Kidney epithelial cell (primary cell): Measurements from ENCODE around the gene MYL10. TPM values are rescaled to one million over a fixed set of nuclear protein-coding genes. Genes with fewer than 3 reads are reported as not detected.
A peak's percentile ranks its signal among the peaks of the same experiment; 100 is the strongest.
"Not testable (repeated sequence)": the region's sequence is repeated elsewhere in the genome, so short reads cannot be mapped to it uniquely, and the experiment has no call there.

Experiments
- DNase-seq: peaks from one replicate; pipeline ENCODE4 v3.0.0-alpha.2; 2010; ENCODE audit warnings: low read depth
- H3K27me3 ChIP-seq: 2 replicates; pipeline ENCODE4 v1.6.0; 2011; ENCODE audit warnings: low read length; ENCODE audit not compliant: control insufficient read depth, insufficient read depth
- H3K36me3 ChIP-seq: 2 replicates; pipeline ENCODE4 v1.5.1; 2011; ENCODE audit warnings: low read length; ENCODE audit not compliant: control insufficient read depth, insufficient read depth
- H3K4me3 ChIP-seq: 2 replicates; pipeline ENCODE4 v1.5.1; 2011; ENCODE audit warnings: low read depth, mild to moderate bottlenecking, control low read depth, low read length
- total RNA-seq: library from RNA; depleted of rRNA; stranded (reverse); fragments of >200 nt; gene quantifications from 2 replicates; pipeline ENCODE4 v1.2.3, GENCODE V29; 2015
- TF ChIP-seq, protein P1 (sequence below): IDR thresholded peaks from 2 replicates; pipeline ENCODE4 v1.5.1; 2011; ENCODE audit warnings: mild to moderate bottlenecking, moderate library complexity, low read length, control low read depth, inconsistent platforms; ENCODE audit not compliant: insufficient read depth, poor library complexity, severe bottlenecking

The MYL10 gene
- total RNA-seq, 1 donor from 2014 or later = not detected

DNA sequence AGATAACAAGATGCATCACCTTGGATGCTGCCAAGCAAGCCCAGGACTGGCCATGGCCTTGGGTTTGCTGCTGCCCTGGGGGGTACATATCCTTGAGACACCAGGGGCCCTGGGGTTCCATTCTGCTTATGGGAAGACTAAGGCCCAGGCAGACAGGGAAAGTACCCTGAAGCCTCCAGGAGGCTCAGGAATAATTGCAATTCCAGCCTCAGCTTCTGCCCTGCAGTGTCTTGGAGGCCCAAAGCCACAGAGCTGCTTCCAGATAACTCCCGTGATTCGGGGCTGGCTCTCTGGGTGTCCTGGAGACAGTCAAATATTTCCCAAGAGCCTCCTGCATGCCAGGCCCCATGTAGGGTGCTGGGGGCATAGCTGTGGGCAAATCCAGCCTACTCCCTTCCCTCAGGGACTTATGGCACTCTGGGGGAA lies 22.6 kb downstream of the MYL10 start:
- DNase-seq = no peak
- TF ChIP-seq, protein P1, sequence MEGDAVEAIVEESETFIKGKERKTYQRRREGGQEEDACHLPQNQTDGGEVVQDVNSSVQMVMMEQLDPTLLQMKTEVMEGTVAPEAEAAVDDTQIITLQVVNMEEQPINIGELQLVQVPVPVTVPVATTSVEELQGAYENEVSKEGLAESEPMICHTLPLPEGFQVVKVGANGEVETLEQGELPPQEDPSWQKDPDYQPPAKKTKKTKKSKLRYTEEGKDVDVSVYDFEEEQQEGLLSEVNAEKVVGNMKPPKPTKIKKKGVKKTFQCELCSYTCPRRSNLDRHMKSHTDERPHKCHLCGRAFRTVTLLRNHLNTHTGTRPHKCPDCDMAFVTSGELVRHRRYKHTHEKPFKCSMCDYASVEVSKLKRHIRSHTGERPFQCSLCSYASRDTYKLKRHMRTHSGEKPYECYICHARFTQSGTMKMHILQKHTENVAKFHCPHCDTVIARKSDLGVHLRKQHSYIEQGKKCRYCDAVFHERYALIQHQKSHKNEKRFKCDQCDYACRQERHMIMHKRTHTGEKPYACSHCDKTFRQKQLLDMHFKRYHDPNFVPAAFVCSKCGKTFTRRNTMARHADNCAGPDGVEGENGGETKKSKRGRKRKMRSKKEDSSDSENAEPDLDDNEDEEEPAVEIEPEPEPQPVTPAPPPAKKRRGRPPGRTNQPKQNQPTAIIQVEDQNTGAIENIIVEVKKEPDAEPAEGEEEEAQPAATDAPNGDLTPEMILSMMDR = no peak
- no peaks in the 10 kb centered on the region for H3K27me3 ChIP-seq
- no peaks in the 10 kb centered on the region for H3K36me3 ChIP-seq
- no peak overlapping the region for H3K4me3 ChIP-seq

DNA sequence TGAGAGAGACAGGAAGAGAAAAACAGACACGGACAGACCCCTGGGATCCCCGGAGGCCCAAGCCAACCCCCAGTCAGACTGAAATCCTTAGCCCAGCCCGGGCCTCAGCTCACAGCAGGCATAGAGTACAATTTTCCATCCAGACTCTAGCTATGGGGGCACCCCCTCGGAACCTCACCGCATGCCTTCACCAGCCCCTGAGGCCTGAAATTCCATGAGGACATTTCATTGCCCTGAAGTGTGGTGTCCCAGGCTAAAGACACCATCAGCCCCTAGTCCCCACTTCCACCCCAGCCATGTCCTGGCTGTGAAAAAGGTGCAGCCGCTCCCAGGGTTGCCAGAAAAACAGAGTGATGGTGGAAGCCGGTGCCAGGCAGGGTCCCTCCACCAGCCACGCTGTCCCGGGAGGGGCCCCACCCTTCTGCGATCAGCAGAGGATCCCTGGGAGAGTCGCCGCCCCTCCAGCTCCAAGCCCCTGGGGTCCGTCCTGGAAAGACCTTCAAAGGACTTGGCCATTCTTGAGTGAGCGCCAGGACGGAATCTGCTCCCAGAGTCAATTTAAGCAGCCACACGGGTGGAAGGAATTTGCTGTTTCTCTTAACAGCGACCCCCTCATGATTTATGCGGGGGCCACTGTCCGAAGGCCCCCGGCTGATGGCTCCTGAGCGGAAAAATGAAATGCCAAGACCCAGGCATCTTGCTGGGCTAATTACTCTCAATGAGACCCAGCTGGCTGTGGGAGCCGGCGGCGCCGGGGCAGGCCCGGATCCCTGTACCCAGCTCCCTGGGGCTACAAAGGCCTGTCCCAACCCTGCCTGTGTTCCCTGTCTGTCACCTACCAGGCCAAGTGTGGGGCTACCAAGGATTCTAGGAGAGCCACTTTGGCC lies 23.2 kb downstream of the MYL10 start:
- Histone ChIP-seq H3K36me3 (no peaks in the 10 kb centered on the region), H3K4me3 (no peak overlapping the region), H3K27me3 (no peaks in the 10 kb centered on the region)
- TF ChIP-seq, protein P1 = no peak
- no peak for DNase-seq

DNA sequence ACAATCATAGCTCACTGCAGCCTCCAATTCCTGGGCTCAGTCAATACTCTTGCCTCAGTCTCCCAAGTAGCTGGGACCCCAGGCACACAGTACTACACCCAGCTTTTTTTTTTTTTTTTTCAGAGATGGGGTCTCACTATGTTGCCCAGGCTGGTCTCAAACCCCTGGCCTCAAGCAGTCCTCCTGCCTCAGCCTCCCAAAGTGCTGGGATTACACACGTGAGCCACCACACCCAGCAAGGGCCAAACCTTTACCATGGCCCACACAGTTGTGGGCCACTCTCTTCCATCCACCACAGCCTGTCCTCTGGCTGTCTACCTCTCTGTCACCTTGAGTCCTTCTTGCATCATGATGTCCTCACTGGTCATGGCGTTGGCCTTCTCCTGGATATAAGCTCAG lies 24.2 kb downstream of the MYL10 start:
- DNase-seq, H3K27me3 ChIP-seq, H3K36me3 ChIP-seq, H3K4me3 ChIP-seq: not testable (repeated sequence)

GRCh38 chr7:101604331-101604933 lies 24.7 kb downstream of the MYL10 start:
- Histone ChIP-seq H3K27me3 (no peaks in the 10 kb centered on the region), H3K36me3 (no peaks in the 10 kb centered on the region), H3K4me3 (no peak overlapping the region)
- DNase-seq = no peak
- TF ChIP-seq, protein P1 = no peak

- DNase-seq = no peak
- Histone ChIP-seq H3K4me3 (no peak overlapping the region), H3K36me3 (no peaks in the 10 kb centered on the region), H3K27me3 (no peaks in the 10 kb centered on the region)
- TF ChIP-seq, protein P1 = peak; percentile 96
Observed at GRCh38 chr7:101602484-101603241, 26.4 kb downstream of the MYL10 start.

DNA sequence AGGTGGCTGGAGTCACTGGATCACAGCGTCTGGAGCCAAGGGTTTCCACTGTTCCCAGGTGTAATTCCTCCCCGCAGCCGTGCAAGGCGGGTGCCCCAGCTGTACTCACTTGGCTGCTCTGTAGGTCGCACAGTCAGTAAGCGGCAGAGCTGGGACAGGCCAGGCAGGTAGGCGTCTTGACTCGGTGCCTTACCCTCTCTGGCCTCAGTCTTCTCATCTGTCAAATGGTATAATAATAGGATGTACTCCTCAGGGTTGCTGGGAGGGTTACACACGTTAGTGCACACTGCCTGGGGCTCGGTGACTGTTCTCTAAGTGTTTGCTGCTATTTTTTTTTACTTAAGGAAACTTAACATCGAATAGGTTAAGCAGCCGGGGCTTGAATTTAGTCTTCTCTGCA lies 27.0 kb downstream of the MYL10 start:
- Histone ChIP-seq H3K36me3 (no peaks in the 10 kb centered on the region), H3K4me3 (no peak overlapping the region), H3K27me3 (no peaks in the 10 kb centered on the region)
- TF ChIP-seq, protein P1 = no peak
- no peak for DNase-seq
